Fibroblast of skin of right biceps (primary cell): ENCODE measurements around the gene CHN2.
A peak's percentile ranks its signal among the peaks of the same experiment; 100 is the strongest.

ENCODE experiments used
- DNase-seq: peaks from one replicate; pipeline ENCODE4 v3.0.0-alpha.2; 2013

CHN2 gene

GRCh38 chr7:29413626-29414136, 219.1 kb downstream of the CHN2 start:
- no peak for DNase-seq

DNA sequence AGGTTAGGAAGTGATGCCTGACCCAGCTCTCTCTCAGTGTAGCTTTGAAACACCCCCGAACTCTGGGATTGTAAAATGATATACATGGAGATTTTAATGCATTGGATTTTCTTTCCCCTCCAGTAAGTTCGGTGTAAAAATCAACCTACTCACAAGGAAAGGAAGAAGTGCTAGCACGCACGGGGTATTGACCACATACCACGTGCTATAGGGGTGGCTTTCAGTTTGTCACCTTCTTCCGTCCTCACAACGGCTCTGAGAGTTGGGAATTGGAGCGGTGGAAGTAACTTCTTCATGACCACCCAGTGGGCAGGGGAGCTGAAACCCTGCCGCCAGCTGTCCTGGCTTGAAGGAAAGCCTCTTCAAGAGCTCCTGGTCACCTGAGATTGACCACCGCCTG, 219.6 kb downstream of the CHN2 start:
- no peak for DNase-seq

- no peak for DNase-seq
Measured at GRCh38 chr7:29415215-29415614, 220.6 kb downstream of the CHN2 start.

DNA sequence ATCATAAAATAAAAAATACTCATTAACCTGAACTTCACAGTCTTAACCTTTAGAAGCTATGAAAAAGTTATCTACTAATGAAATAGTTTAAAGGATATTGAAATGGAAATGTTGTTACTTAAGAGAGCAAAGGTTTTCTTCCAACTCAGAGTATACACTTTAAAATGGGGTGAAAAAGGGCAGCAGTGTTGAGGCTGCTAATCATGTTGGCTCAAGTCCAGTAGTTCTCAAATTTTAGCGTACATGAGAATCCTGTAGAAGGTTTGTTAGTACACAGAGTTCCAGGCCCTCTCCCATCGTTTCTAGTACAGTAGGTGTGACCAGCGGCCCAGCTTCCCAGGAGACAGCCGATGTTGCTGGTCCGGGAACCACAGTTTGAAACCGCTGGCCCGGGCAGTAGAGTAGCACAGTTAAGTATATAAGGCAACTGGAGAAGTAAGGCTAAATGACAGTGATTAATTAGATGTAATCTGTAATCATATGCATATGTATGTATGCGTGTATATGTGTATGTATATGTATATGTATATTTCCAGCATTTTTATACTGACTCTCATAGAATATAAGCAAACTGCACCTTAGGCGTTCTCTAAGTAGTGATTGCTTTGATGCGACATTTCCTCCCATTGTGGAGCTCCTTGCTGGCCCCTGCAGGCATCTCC, 221.8 kb downstream of the CHN2 start:
- DNase-seq: no peak

DNA sequence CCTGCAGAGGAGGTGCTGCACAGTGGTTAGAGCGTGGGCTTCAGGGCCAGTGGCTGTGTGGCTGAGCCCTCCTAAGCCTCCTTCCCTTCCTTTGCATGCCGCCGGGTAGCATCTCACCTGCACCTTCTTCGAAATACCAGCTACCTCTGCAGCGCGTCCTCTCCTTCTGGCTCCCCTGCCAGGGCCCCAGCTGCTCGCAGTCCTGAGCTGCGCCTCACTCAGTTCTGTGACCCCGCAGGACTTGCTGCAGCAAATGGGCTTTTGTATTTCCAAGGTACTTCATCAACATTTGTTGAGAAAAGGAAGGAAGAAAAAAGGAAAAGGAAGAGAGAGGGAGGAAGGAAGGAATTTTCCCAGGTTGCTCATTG, 222.3 kb downstream of the CHN2 start:
- DNase-seq: no peak

DNA sequence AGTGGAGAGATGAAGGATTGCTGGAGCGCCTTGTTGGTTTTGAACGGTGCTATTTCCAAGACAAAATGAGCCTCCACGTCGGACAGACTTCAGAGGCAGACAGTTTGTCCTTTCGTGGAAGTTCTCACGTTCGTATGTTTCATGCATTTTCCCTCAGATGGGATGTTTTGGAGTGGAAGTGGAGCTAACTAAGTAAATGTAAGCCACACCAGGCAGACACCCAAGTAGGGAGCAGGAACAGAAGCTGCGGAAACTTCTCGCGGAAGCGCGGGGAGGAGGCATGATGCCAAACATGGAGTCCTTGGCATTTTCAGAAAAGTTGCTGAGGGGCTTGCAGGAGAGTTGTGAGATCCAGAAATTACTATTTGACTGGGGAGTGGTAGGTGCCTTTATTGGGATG, 223.5 kb downstream of the CHN2 start:
- no peak for DNase-seq

- DNase-seq: no peak
Measured at GRCh38 chr7:29418651-29419050, 224.1 kb downstream of the CHN2 start.

GRCh38 chr7:29420011-29420410, 225.4 kb downstream of the CHN2 start:
- no peak for DNase-seq

DNA sequence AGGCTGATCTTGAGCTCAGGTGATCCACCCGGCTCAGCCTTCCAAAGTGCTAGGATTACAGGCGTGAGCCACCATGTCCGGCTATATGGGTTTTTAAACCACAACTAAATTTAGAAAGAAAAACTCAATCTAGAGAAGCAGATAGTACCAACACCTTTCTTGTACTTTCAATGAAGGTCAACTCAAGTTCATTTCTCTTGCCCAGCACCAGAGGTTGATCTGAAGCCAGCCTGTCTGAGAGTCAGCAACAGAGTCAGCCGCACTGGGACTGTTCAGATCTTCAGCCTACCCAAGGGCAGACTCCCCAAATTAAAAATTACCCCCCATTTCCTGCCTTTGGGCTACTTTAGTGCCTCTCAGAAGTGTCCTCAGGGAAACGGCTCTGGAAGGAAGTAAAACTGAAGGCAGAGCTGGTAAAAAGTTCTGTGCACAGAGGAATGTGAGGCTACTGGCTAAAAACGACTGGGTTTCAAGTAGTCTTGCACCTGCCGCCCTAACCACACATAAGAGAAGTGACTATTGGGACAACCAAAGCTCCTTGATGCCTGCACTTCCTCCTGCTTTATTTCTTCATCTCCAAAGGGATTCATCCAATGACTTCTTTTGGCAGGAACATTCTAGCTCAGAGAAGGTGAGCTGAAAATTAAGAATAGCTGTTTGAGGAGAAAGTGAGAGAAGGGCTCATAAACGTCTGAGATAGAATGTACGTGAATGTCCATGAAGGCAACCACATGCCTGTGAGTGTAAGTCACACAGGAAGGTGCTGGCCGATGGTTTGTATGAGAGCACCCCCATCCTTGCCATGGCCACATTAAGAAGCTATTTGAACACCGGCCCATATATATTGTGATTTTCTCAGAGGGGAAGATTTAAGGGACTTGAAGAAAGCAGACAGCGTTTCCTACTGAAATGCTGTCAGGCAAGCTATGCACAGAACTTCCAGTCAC, 226.7 kb downstream of the CHN2 start:
- no peak for DNase-seq

DNA sequence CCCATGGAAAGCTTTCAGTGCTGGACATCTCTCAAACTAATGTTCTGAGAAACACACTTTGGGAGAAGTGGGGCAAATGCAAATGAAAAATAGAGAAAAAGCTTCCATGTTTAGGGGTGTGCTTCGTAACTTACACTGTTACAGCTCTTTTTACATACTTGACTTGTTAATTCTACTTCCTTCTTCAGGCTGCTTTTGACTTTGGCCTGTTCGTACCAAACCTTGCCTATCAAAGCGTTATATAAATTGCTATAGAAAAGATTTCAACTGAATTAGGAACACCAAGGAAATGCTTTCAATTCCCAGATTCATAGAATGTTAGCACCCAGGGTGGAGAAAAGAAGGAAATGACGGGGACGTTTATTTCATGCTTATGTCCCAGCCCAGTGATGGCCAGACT, 228.3 kb downstream of the CHN2 start:
- no peak for DNase-seq

- DNase-seq: no peak
Measured at GRCh38 chr7:29424295-29424983, 229.9 kb downstream of the CHN2 start.

- DNase-seq: no peak
Measured at GRCh38 chr7:29424984-29425309, 230.4 kb downstream of the CHN2 start.

DNA sequence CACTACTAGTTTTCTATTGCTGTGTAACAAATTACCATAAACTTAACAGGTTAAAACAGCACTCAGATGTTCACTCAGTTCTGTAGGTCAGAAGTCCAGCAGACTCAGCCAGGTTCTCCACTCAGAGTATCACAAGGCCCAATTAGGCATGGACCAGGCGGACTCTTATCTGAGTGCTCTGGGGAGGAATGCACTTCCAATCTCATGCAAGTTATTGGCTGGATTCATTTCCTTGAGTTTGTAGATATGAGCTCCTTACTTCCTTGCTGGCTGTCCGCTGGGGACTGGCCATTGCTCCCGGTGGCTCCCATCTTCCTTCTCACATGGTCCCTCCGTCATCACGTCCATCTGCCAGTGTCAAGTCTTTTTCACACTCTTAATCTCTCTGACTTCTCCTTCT, 232.0 kb downstream of the CHN2 start:
- DNase-seq: no peak

DNA sequence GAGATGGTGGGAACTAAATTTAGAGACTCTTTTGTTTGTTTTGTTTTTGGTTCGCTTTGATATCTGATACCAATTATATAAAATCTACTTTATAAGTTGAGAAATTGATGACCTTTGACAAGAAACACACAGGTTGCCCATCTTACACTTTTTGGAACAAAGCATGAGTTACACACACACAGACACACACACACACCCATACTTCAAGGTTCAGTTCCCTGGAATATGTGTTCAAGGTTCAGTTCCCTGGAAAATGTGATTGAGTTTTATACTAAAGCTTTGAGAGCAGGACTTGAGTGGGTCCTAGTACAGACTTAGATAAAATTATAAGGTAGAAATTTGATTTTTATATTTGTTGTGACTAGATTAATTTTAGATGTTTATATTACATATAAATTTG, 234.8 kb downstream of the CHN2 start:
- no peak for DNase-seq

DNA sequence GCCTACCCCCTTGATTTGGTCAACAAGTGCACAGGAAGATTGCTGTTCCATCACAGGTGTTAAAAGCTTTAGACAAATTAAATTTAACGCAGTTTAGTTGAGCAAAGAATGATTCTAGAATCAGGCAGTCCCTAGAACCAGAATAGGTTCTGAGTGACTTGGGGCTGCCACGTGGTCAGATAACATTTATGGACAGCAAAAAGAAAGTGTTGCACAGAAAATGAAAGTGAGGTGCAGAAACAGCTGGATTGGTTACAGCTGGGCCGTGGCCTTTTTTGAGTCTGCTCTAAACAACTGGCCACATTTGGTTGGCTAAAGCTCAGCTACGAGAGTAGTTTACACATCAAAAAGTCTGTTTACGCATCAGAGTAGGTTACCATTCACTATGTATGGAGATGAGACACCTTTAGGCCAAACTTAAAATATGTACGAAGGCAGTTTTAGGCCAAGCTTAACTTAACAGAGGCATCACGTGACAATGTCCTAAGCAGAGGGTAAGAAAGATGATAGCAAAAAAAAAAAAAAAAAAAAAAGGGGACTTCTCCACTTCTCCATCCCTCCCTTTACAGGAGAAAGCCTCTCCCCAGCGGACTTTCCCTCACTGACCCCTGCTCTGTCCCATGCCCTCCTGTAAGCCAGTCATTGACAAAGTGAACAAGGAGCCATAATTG, 235.8 kb downstream of the CHN2 start:
- no peak for DNase-seq

- no peak for DNase-seq
Measured at GRCh38 chr7:29431686-29432085, 237.1 kb downstream of the CHN2 start.

GRCh38 chr7:29432721-29433120, 238.1 kb downstream of the CHN2 start:
- no peak for DNase-seq

DNA sequence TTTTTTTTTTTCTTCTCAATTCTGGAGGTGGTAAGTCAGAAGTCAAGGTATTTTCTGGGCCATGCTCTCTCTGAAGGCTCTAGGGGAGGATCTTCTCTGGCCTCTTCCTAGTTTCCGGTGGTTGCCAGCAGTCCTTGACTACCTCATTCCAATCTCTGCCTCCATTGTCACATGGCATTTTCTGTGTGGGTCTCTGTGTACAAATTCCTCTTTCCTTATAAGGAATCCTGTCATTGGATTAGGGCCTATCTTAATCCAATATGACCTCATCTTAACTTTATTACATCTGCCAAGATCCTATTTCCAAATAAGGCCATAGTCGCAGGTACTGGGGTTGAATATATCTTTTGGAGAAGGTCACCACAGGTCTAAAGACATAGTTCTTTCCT, 239.8 kb downstream of the CHN2 start:
- DNase-seq: no peak

GRCh38 chr7:29435167-29435566, 240.6 kb downstream of the CHN2 start:
- DNase-seq: no peak

DNA sequence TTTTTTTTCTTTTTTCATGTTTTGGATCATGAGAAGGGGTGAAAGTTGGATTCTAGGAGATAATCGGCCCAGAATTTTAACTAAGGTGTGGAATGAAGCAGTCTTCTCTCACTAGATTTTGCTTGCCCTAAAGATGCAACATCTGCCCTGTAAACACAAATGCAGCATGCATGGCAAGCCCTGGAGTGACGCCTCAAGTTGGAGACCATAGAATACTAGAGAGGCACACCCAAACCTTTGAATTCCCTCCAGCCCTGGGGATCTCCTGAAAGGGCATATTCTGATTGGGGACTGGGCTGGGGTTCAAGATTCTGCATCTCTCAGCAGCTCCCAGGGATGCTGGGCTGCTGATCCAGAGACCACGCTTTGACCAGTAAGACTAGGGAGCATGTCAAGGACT, 241.3 kb downstream of the CHN2 start:
- no peak for DNase-seq

DNA sequence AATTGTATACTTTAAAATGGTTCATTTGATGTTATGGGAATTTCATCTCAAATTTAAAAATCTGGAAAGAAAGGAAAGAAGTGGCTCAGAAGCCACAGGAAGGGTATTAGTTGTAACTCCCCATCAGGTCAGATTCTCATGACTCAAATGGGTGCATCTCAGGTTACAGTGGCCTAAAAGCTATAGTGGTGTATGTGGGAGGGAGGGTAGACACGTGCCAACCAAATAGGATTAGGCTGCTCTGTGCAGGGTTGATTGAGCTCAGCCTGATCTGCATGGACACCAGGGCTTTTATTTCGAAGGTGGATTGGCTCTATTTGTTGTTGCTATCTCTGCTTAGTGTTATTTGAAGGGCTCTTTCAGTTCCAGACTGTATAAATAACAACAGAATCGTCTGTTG, 247.6 kb downstream of the CHN2 start:
- DNase-seq: peak; percentile 27

GRCh38 chr7:29443552-29443951, 249.0 kb downstream of the CHN2 start:
- no peak for DNase-seq

- DNase-seq: no peak
Measured at GRCh38 chr7:29444267-29444666, 249.7 kb downstream of the CHN2 start.
